HG02943 (cell line): ENCODE measurements around the gene OR7C2.
"Not testable (repeated sequence)": the region's sequence is repeated elsewhere in the genome, so short reads cannot be mapped to it uniquely, and the experiment has no call there.

ENCODE experiments used
- ATAC-seq: cut with Tn5 transposase; IDR thresholded peaks from one replicate; pipeline ENCODE4 v1.9.1; 2021; ENCODE audit warnings: mild to moderate bottlenecking, low read depth, moderate library complexity; ENCODE audit not compliant: unreplicated experiment

OR7C2 gene

DNA sequence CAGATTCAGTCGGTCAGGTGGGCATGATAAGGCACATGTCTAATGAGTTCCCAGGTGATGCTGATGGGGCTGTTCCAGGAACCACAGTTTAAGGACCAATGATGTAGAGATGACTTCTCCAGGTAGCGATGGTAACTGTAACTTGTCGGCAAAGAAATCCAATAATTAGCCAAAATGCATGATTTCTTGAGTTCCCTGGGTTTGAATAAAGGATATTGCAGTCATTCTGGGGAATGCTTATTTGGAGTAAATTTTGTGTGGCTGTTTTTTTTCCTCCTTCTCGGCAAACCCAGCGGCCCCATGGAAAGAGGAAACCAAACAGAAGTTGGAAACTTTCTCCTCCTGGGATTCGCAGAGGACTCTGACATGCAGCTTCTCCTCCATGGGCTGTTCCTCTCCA, at the start of gene OR7C2:
TSS of gene OR7C2 (plus strand) at position 301 of the 400 bp plus-strand sequence. CDS start at position 301, 0 bp downstream.
- ATAC-seq, result no peak

DNA sequence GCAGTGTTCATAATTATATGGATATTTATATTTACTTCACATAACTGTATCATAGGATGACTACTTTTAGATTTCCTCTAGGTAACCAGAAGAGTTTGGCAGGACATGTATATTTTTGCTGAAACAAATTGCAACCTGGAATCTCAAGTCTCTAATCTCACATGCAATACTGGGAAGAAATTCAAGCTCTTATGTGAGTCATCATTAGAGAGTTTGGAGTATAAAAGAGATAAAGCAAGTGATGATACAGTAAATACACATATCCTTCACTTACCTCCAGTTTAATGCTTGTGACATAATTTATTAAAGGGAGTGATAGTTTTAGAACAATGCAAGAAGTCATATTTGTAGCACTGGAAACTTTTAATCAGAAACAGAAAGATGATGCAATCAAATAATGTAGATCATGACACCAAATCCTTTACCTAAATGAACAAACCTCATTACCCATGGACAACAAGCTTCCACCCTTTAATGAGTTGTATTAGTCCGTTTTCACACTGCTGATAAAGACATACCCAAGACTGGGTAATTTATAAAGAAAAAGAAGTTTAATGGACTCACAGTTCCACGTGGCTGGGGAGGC, 39.5 kb upstream of the OR7C2 start:
- ATAC-seq, result no peak

GRCh38 chr19:14906711-14907110, 34.6 kb upstream of the OR7C2 start:
- ATAC-seq, result no peak

DNA sequence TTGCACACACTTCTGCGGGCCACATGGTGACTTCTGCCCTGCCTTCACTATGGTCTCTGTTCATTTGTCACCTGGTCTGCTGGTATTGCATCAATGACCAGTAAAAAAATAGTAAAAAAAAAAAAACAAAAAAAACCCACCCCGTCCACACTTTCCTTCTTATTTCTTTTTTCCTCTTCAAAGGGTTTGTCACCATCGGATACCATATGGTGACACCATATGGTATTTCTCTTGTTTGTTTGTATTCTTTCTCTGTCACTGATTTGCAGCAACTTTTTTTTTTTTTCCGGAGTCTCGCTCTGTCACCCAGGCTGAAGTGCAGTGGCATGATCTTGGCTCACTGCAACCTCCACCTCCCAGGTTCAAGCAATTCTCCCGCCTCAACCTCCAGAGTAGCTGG, 26.2 kb upstream of the OR7C2 start:
- ATAC-seq, result no peak

DNA sequence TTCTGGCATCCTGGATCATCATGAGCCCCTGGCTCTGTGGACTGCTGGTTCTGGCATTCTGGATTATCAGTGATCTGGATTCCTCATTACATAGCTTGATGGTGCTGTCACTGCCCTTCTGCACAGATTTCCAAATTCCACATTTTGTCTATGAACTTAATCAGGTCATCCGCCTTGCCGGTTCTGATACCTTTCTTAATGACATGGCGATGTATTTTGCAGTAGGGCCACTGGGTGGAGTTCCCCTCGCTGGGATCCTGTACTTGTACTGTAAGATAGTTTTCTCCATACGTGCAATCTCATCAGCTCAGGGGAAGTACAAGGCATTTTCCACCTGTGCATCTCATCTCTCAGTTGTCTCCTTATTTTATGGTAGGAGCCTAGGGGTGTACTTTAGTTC, 24.4 kb upstream of the OR7C2 start:
- ATAC-seq, result no peak

- no peak for ATAC-seq
Measured at GRCh38 chr19:14933506-14933905, 7.8 kb upstream of the OR7C2 start.

- ATAC-seq, result no peak
Measured at GRCh38 chr19:14940266-14940665, 1.0 kb upstream of the OR7C2 start.

DNA sequence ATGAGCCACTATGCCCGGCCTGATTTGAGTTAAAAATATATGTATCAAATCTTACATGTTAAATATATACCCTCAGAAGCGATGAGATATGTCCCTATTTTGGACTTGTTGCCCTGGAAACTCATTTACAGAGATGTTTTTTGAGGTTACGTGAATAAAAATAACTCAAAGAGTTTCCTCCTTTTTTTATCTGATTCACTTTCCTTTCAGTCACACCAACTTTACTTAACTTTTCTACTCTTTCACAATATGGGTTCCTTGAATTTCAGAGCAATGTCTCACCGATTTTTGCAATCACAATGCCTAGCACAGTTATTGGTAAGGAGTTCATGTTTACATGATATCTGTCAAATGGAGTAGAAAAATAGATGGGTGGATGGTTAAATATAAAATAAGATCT, 2.3 kb downstream of the OR7C2 start:
- ATAC-seq, result no peak

DNA sequence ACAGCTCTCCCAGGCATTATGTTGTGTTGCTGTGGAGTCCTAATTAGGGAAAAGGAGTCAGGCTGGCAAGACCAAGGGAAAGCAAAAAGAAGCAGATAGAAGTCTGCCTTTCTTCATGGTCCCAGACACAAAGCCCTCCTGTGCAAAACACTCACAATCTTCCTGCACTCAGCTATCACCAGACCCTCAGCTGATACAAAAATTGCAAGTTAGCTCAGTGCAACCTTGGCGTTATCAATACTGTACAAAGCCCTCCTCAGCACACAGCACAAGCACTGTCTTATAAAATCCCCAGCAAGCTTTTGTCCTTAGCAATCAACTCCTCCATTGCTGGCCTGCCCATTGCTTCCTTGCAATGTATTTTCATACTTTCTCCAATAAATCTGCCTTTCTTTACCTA, 3.2 kb downstream of the OR7C2 start:
- ATAC-seq, result no peak

GRCh38 chr19:14949413-14949812, 8.1 kb downstream of the OR7C2 start:
- ATAC-seq, result not testable (repeated sequence)

DNA sequence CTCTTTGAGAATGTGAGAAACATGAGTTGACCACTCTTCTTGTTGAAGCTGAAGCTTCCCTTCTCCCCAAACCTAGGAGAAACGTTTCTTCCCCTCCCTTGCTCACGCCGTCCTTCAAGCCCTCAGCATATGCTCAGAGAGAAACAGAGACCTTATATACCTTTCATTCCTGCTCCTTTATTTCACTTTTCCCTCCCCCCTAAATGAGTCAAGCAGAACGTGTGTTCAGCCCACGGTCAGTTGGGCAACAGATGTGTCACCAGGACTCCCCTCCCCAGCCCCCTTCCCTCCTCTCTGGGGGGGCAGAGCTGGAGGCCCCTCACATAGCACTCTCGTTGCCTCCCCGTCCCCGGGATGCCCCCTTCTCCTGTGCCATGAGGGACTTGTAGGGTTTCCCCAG, 8.6 kb downstream of the OR7C2 start:
- no peak for ATAC-seq

GRCh38 chr19:14950421-14950820, 9.1 kb downstream of the OR7C2 start:
- ATAC-seq, result no peak

DNA sequence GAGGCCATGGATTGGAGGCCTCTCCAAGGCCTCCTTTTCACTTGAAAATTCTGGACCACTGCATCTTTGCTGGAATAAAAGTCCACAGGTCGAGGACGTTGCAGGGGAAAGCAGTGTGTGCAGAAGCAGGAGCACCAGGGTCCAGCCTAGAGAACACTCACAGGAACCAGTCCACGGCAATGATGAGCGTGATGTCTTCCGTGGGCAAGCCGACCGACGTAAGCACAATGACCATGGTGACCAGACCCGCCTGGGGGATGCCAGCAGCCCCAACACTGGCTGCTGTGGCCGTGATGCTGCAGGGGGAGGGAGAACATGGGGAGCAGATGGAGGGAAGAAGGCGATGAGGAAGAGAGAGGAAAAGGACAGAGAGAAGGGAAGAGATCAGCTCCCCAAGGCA, 11.5 kb downstream of the OR7C2 start:
- ATAC-seq, result no peak

DNA sequence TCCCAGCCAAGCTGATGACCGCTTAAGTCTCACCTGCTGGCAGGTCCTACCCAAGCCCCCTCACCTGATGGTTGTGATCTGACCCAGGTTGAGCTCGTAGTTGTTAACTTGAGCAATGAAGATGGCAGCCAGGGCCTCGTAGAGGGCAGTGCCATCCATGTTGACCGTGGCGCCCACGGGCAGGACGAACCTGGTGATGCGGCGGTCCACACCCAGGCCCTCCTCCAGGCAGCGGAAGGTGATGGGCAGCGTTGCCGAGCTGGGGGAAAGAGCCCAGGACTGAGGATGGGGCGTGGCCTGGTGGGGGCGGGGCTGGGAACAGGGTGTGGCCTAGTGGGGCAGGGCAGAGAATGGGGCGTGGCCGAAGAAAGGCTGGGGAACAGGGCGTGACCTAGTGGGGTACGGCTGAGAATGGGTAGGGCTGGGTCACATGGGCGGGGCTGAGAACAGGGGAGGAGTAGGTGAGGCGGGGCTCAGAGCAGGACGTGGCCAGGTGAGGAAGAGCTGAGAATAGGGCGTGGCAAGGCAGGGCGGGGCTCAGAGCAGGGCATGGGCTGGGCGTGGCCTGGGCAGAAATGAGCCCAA, 12.9 kb downstream of the OR7C2 start:
- no peak for ATAC-seq

- no peak for ATAC-seq
Measured at GRCh38 chr19:14957464-14957863, 16.2 kb downstream of the OR7C2 start.

DNA sequence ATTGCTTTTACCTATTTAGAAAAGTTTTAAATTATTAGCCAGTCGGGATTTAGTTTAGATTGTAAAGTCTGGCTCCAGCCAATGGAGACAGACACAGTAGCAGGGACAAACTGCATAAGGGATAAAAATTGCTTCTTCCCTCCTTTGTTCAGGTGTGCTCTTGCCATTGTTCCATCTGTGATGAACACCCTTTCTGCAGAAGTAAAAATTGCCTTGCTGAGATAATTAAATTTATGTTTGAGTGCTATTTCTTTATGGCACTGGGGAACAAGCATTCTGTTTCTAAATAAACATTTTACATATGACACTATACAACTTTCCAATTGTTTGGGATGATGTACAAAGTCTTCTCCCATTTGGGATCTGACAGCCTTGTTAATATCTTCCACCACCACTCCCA, 18.0 kb downstream of the OR7C2 start:
- no peak for ATAC-seq

DNA sequence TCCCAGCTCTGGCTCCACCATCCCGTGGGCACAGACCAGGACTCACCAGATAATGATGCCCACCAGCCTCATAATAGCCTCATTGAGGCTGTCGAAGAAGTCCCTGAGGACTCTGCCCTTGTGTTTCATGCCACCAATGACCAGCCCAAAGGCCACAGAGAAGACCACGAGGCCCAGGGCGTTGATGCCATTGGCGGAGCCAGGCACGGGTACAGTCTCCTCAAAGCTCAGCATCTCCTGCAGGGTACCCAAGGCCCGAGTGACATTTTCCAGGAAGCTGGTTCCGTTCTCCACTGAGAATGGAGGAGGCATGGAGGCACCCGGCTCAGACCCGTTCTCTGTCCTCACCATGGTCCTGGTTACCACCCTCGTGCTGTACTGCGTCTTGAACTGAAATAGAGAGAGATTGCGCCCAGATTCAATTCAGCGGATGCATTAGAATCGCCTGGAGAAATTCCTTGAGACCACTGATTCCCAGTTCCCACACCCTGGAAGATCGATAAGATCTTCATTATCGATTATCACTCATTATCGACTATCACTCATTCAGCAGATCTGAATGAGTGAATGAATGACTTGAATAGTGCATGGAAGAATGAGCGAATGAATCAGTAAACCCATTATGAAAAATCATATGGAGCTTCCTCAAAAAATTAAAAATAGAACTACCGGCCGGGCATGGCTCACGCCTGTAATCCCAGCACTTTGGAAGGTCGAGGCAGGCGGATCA, 20.8 kb downstream of the OR7C2 start:
- no peak for ATAC-seq

DNA sequence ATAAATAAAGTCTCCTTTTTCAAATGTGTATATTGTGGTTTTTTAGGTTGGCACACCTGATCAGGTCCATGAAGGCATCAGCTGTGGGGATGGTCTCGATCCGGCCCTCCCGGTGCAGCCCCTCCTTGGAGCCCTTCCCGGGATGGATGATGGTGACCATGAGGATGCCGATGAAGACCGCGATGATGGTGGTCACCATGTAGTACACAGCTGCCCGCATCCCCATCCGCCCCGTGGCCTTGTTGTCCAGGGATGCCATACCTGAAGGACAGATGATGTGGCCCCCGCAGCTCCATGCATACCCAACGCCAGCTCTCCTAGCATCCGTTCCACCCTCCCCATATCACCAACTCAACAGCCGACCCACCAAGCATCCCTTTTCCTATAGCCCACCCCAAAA, 27.0 kb downstream of the OR7C2 start:
- no peak for ATAC-seq

- ATAC-seq, result no peak
Measured at GRCh38 chr19:14971474-14971873, 30.2 kb downstream of the OR7C2 start.

GRCh38 chr19:14972676-14973075, 31.4 kb downstream of the OR7C2 start:
- ATAC-seq, result no peak

GRCh38 chr19:14974488-14974887, 33.2 kb downstream of the OR7C2 start:
- ATAC-seq, result no peak

DNA sequence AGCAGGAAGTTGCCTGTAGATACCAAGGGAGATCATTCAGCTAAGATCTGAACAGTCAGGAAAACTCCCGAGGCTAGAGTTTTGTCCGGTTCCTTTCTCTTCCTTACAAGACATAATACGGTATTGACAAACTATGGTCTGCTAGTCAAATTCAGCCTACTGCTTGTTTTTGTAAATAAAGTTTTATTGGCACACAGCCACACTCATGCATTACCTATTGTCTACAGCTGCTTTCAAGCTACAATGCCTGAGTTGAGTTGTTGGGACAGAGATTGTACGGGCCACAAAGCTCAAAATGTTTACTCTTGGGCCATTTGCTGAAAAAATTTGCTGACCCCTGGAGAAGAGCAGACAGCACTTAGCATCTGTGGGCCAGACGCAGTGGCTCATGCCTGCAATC, 35.8 kb downstream of the OR7C2 start:
- no peak for ATAC-seq
